Measurements from ENCODE around the gene MECR. TPM values are rescaled to one million over a fixed set of nuclear protein-coding genes. Genes with fewer than 3 reads are reported as not detected.
"Not testable (repeated sequence)": the region's sequence is repeated elsewhere in the genome, so short reads cannot be mapped to it uniquely, and the experiment has no call there.

Gene MECR
- total RNA-seq, 3 donors from 2014 or later = 29.8 to 35.4 (median 32.6) TPM

- Mint-ChIP-seq H3K4me1 (ENCODE audit: low read depth) (peaks cover 21% of the 10 kb centered on the region), H3K36me3 (ENCODE audit: insufficient read depth) (no peaks in the 10 kb centered on the region), H3K27me3 (ENCODE audit: low read depth) (peaks cover 57% of the 10 kb centered on the region), H3K9me3 (no peaks in the 10 kb centered on the region), H3K4me3 (peak within 1 kb of the TSS; percentile 78)
- DNase-seq = peak; percentile 78
- peak; percentile 87 to 91 for ATAC-seq
These were observed 5.4 kb upstream of the MECR start, which contains the start of gene PTPRU for GRCh38 chr1:29235955-29236711. TSS of gene PTPRU (plus strand) at chr1:29236522. CDS start at chr1:29236645, 123 bp downstream.

- H3K36me3 Mint-ChIP-seq (ENCODE audit: insufficient read depth); H3K4me3 Mint-ChIP-seq; H3K9me3 Mint-ChIP-seq; DNase-seq; ATAC-seq: not testable (repeated sequence)
- peaks cover 31% of the 10 kb centered on the region for H3K4me1 Mint-ChIP-seq (ENCODE audit: low read depth)
- H3K27me3 Mint-ChIP-seq (ENCODE audit: low read depth) = peaks cover 48% of the 10 kb centered on the region
These were observed 4.1 kb upstream of the MECR start for GRCh38 chr1:29234881-29235280.

- Mint-ChIP-seq H3K36me3 (ENCODE audit: insufficient read depth) (no peaks in the 10 kb centered on the region), H3K4me3 (no peak overlapping the region), H3K27me3 (ENCODE audit: low read depth) (peaks cover 43% of the 10 kb centered on the region), H3K4me1 (ENCODE audit: low read depth) (peaks cover 35% of the 10 kb centered on the region), H3K9me3 (no peaks in the 10 kb centered on the region)
- ATAC-seq = no peak
- no peak for DNase-seq
These were observed 3.7 kb upstream of the MECR start for GRCh38 chr1:29234471-29234870.

GRCh38 chr1:29233693-29234092 is 3.0 kb upstream of the MECR start:
- H3K4me3 Mint-ChIP-seq = no peak overlapping the region
- H3K27me3 Mint-ChIP-seq (ENCODE audit: low read depth) = peaks cover 36% of the 10 kb centered on the region
- ATAC-seq (no peak), DNase-seq (no peak)
- H3K4me1 Mint-ChIP-seq (ENCODE audit: low read depth) = peaks cover 34% of the 10 kb centered on the region
- H3K36me3 Mint-ChIP-seq (ENCODE audit: insufficient read depth) = no peaks in the 10 kb centered on the region
- no peaks in the 10 kb centered on the region for H3K9me3 Mint-ChIP-seq

GRCh38 chr1:29232387-29232786 is 1.7 kb upstream of the MECR start:
- peaks cover 29% of the 10 kb centered on the region for H3K27me3 Mint-ChIP-seq (ENCODE audit: low read depth)
- peaks cover 30% of the 10 kb centered on the region for H3K4me1 Mint-ChIP-seq (ENCODE audit: low read depth)
- H3K36me3 Mint-ChIP-seq (ENCODE audit: insufficient read depth) = no peaks in the 10 kb centered on the region
- DNase-seq = no peak
- no peaks in the 10 kb centered on the region for H3K9me3 Mint-ChIP-seq
- no peak overlapping the region for H3K4me3 Mint-ChIP-seq
- no peak for ATAC-seq

GRCh38 chr1:29230204-29230552 is 556 bp downstream of the MECR start:
- ATAC-seq = no peak
- Mint-ChIP-seq H3K4me1 (ENCODE audit: low read depth) (peaks cover 18% of the 10 kb centered on the region), H3K36me3 (ENCODE audit: insufficient read depth) (no peaks in the 10 kb centered on the region)

GRCh38 chr1:29227511-29227910 is 3.2 kb downstream of the MECR start:
- H3K27me3 Mint-ChIP-seq (ENCODE audit: low read depth) = no peaks in the 10 kb centered on the region
- DNase-seq (no peak), ATAC-seq (no peak)
- peaks cover 6% of the 10 kb centered on the region for H3K36me3 Mint-ChIP-seq (ENCODE audit: insufficient read depth)
- no peak overlapping the region for H3K4me3 Mint-ChIP-seq
- no peaks in the 10 kb centered on the region for H3K9me3 Mint-ChIP-seq
- peaks cover 18% of the 10 kb centered on the region for H3K4me1 Mint-ChIP-seq (ENCODE audit: low read depth)

More at GRCh38 chr1:29230204-29230552, 556 bp downstream of the MECR start:
- Mint-ChIP-seq H3K27me3 (ENCODE audit: low read depth) (peaks cover 15% of the 10 kb centered on the region), H3K4me3 (peak overlapping the region; percentile 93), H3K9me3 (no peaks in the 10 kb centered on the region)
- no peak for DNase-seq

GRCh38 chr1:29225361-29225760 is 5.4 kb downstream of the MECR start:
- H3K9me3 Mint-ChIP-seq = no peaks in the 10 kb centered on the region
- peaks cover 9% of the 10 kb centered on the region for H3K36me3 Mint-ChIP-seq (ENCODE audit: insufficient read depth)
- ATAC-seq = no peak
- H3K4me3 Mint-ChIP-seq = no peak overlapping the region
- DNase-seq = no peak
- H3K4me1 Mint-ChIP-seq (ENCODE audit: low read depth) = peaks cover 8% of the 10 kb centered on the region
- H3K27me3 Mint-ChIP-seq (ENCODE audit: low read depth) = no peaks in the 10 kb centered on the region

- no peak overlapping the region for H3K4me3 Mint-ChIP-seq
- no peaks in the 10 kb centered on the region for H3K4me1 Mint-ChIP-seq (ENCODE audit: low read depth)
- DNase-seq = no peak
These were observed 6.3 kb downstream of the MECR start for GRCh38 chr1:29224356-29224837.

GRCh38 chr1:29223521-29223920 is 7.2 kb downstream of the MECR start:
- H3K27me3 Mint-ChIP-seq (ENCODE audit: low read depth) = no peaks in the 10 kb centered on the region
- no peak overlapping the region for H3K4me3 Mint-ChIP-seq
- DNase-seq = no peak
- no peak for ATAC-seq
- peaks cover 11% of the 10 kb centered on the region for H3K36me3 Mint-ChIP-seq (ENCODE audit: insufficient read depth)
- H3K9me3 Mint-ChIP-seq = no peaks in the 10 kb centered on the region
- no peaks in the 10 kb centered on the region for H3K4me1 Mint-ChIP-seq (ENCODE audit: low read depth)

More at GRCh38 chr1:29224356-29224837, 6.3 kb downstream of the MECR start:
- H3K9me3 Mint-ChIP-seq = no peaks in the 10 kb centered on the region
- H3K27me3 Mint-ChIP-seq (ENCODE audit: low read depth) = no peaks in the 10 kb centered on the region
- H3K36me3 Mint-ChIP-seq (ENCODE audit: insufficient read depth) = peaks cover 9% of the 10 kb centered on the region
- ATAC-seq = no peak

- no peaks in the 10 kb centered on the region for H3K27me3 Mint-ChIP-seq (ENCODE audit: low read depth)
- H3K9me3 Mint-ChIP-seq = no peaks in the 10 kb centered on the region
- no peaks in the 10 kb centered on the region for H3K4me1 Mint-ChIP-seq (ENCODE audit: low read depth)
- ATAC-seq (no peak), DNase-seq (no peak)
- no peak overlapping the region for H3K4me3 Mint-ChIP-seq
- H3K36me3 Mint-ChIP-seq (ENCODE audit: insufficient read depth) = peaks cover 11% of the 10 kb centered on the region
These were observed 8.0 kb downstream of the MECR start for GRCh38 chr1:29222686-29223085.

- not testable (repeated sequence) for H3K9me3 Mint-ChIP-seq; DNase-seq; H3K4me3 Mint-ChIP-seq; ATAC-seq; H3K27me3 Mint-ChIP-seq (ENCODE audit: low read depth); H3K4me1 Mint-ChIP-seq (ENCODE audit: low read depth)
- H3K36me3 Mint-ChIP-seq (ENCODE audit: insufficient read depth) = peaks cover 11% of the 10 kb centered on the region
These were observed 8.5 kb downstream of the MECR start for GRCh38 chr1:29222260-29222659.

GRCh38 chr1:29221296-29221695 is 9.4 kb downstream of the MECR start:
- ATAC-seq = no peak
- no peak for DNase-seq
- Mint-ChIP-seq H3K27me3 (ENCODE audit: low read depth) (no peaks in the 10 kb centered on the region), H3K9me3 (no peaks in the 10 kb centered on the region), H3K4me3 (no peak overlapping the region), H3K36me3 (ENCODE audit: insufficient read depth) (peaks cover 15% of the 10 kb centered on the region), H3K4me1 (ENCODE audit: low read depth) (no peaks in the 10 kb centered on the region)

- ATAC-seq = no peak
- no peaks in the 10 kb centered on the region for H3K9me3 Mint-ChIP-seq
- no peaks in the 10 kb centered on the region for H3K27me3 Mint-ChIP-seq (ENCODE audit: low read depth)
- no peak for DNase-seq
- peaks cover 22% of the 10 kb centered on the region for H3K36me3 Mint-ChIP-seq (ENCODE audit: insufficient read depth)
- H3K4me1 Mint-ChIP-seq (ENCODE audit: low read depth) = no peaks in the 10 kb centered on the region
- no peak overlapping the region for H3K4me3 Mint-ChIP-seq
These were observed 12.5 kb downstream of the MECR start for GRCh38 chr1:29218223-29218622.

- H3K9me3 Mint-ChIP-seq = no peaks in the 10 kb centered on the region
- ATAC-seq (no peak), DNase-seq (no peak)
- H3K36me3 Mint-ChIP-seq (ENCODE audit: insufficient read depth) = peaks cover 27% of the 10 kb centered on the region
- no peaks in the 10 kb centered on the region for H3K4me1 Mint-ChIP-seq (ENCODE audit: low read depth)
- no peaks in the 10 kb centered on the region for H3K27me3 Mint-ChIP-seq (ENCODE audit: low read depth)
- no peak overlapping the region for H3K4me3 Mint-ChIP-seq
These were observed 13.1 kb downstream of the MECR start for GRCh38 chr1:29217633-29218032.

All from activated T-cell treated with anti-CD3 and anti-CD28 coated beads, Interleukin-2, amount 50 U/mL, for 4 hours (primary cell).